H1 (cell line): ENCODE data around the gene MRRF. TPM values are rescaled to one million over a fixed set of nuclear protein-coding genes. Genes with fewer than 3 reads are reported as not detected.

Experiments used
- CTCF ChIA-PET: fragments of 300-600 bp; sonication (Branson Sonifier 250); formaldehyde crosslinking; loops from one replicate; lab custom pipeline; 2021; ENCODE audit not compliant: partially characterized antibody; lab: Charles Lee
- POLR2A ChIA-PET: fragments of 300-600 bp; sonication (Branson Sonifier 250); formaldehyde crosslinking; loops from one replicate; lab custom pipeline; 2021; ENCODE audit warnings: inconsistent platforms; ENCODE audit not compliant: partially characterized antibody; lab: Charles Lee
- DNase-seq, 2 experiments: peaks; one replicate each; pipeline versions ENCODE4 v3.0.0 to v3.0.0-alpha.2; 2010 to 2022; ENCODE audit warnings: low spot score in 2 of 2, low read depth in 1 of 2, mixed read lengths in 1 of 2
- FAIRE-seq: peaks from 2 replicates; lab custom pipeline; 2011; peaks lifted over from hg19 to GRCh38; lab: Jason Lieb, UNC
- H2AFZ ChIP-seq: 2 replicates; pipeline ENCODE4 v1.8.1; 2012; ENCODE audit warnings: low read length, inconsistent platforms
- H2AK5ac ChIP-seq: 2 replicates; pipeline ENCODE4 v1.6.1; 2013; ENCODE audit warnings: low read depth, low read length
- H2BK120ac ChIP-seq: replicated peaks from 2 replicates; pipeline ENCODE3; 2013; ENCODE audit warnings: low read depth, low read length, inconsistent platforms
- H2BK12ac ChIP-seq: 2 replicates; pipeline ENCODE4 v1.6.1; 2013; ENCODE audit warnings: low read depth, low read length
- H2BK15ac ChIP-seq: 2 replicates; pipeline ENCODE4 v1.6.1; 2013; ENCODE audit warnings: low read length
- H2BK20ac ChIP-seq: 2 replicates; pipeline ENCODE4 v1.6.1; 2013; ENCODE audit warnings: low read length
- H2BK5ac ChIP-seq: 2 replicates; pipeline ENCODE4 v1.6.1; 2013; ENCODE audit warnings: low read depth, low read length
- H3K14ac ChIP-seq: 2 replicates; pipeline ENCODE4 v1.6.1; 2013; ENCODE audit warnings: inconsistent platforms; ENCODE audit not compliant: insufficient read length
- H3K18ac ChIP-seq: 2 replicates; pipeline ENCODE4 v1.6.1; 2013; ENCODE audit warnings: low read length; ENCODE audit errors: extremely low read depth
- H3K23ac ChIP-seq: 2 replicates; pipeline ENCODE4 v1.6.1; 2013; ENCODE audit warnings: inconsistent platforms; ENCODE audit not compliant: insufficient read length
- H3K23me2 ChIP-seq: 2 replicates; pipeline ENCODE4 v1.6.1; 2013; ENCODE audit warnings: low read depth, low read length
- H3K27ac ChIP-seq: 2 replicates; pipeline ENCODE4 v1.6.1; 2011; ENCODE audit warnings: low read depth, low read length, inconsistent platforms
- H3K27me3 ChIP-seq, 4 experiments: replicated peaks in 1 of 4; 1 replicate in 1 of 4; 2 replicates in 3 of 4; pipeline versions ENCODE4 v1.6.1 to v1.8.1; 2011 to 2013; ENCODE audit warnings: low read length in 3 of 4, mild to moderate bottlenecking in 3 of 4, inconsistent platforms in 2 of 4, mixed read lengths in 2 of 4, moderate library complexity in 1 of 4; ENCODE audit not compliant: control insufficient read depth in 3 of 4, insufficient read depth in 3 of 4; ENCODE audit errors: extremely low read depth in 1 of 4
- H3K36me3 ChIP-seq, 4 experiments: 2 replicates each; pipeline versions ENCODE4 v1.6.1 to v1.8.1; 2011 to 2013; ENCODE audit warnings: mild to moderate bottlenecking in 4 of 4, low read length in 3 of 4, moderate library complexity in 2 of 4, control low read depth in 1 of 4, inconsistent platforms in 1 of 4; ENCODE audit not compliant: insufficient read depth in 4 of 4, control insufficient read depth in 2 of 4
- H3K4ac ChIP-seq: replicated peaks from 2 replicates; pipeline ENCODE3; 2013; ENCODE audit warnings: low read length, low read depth, mixed read lengths, inconsistent platforms; ENCODE audit not compliant: insufficient read length
- H3K4me1 ChIP-seq, 4 experiments: replicated peaks in 1 of 4; 1 replicate in 1 of 4; 2 replicates in 3 of 4; pipeline versions ENCODE4 v1.6.1 to v1.8.1; 2011 to 2013; ENCODE audit warnings: low read length in 3 of 4, inconsistent platforms in 2 of 4, mixed read lengths in 1 of 4; ENCODE audit not compliant: insufficient read depth in 4 of 4, control insufficient read depth in 3 of 4
- H3K4me2 ChIP-seq, 2 experiments: 2 replicates each; pipeline versions ENCODE4 v1.6.1 to v1.8.1; 2011 to 2013; ENCODE audit warnings: low read depth in 2 of 2, low read length in 2 of 2, control low read depth in 1 of 2, inconsistent platforms in 1 of 2, mild to moderate bottlenecking in 1 of 2; ENCODE audit not compliant: insufficient read depth in 1 of 2
- H3K4me3 ChIP-seq, 4 experiments: fragments of 200-600, 300-600 bp in 1 of 4; sonication (generic), shearing (Covaris generic), sonication (Bioruptor Twin) in 1 of 4; 2 replicates each; pipeline versions ENCODE4 v1.5.1 to v1.8.1; 2011 to 2016; ENCODE audit warnings: low read length in 4 of 4, low read depth in 3 of 4, control low read depth in 2 of 4, inconsistent platforms in 2 of 4, mild to moderate bottlenecking in 2 of 4, mixed read lengths in 1 of 4, moderate library complexity in 1 of 4; ENCODE audit not compliant: insufficient read depth in 2 of 4; ENCODE audit errors: extremely low read depth in 1 of 4
- H3K56ac ChIP-seq: replicated peaks from 2 replicates; pipeline ENCODE3; 2013; ENCODE audit warnings: low read depth, mild to moderate bottlenecking, mixed read lengths, low read length, inconsistent platforms; ENCODE audit not compliant: insufficient read length
- H3K79me1 ChIP-seq: 2 replicates; pipeline ENCODE4 v1.6.1; 2013; ENCODE audit warnings: low read depth, low read length, control low read depth
- H3K79me2 ChIP-seq, 2 experiments: 2 replicates each; pipeline versions ENCODE4 v1.6.1 to v1.8.1; 2012 to 2013; ENCODE audit warnings: low read length in 2 of 2, mild to moderate bottlenecking in 2 of 2, inconsistent platforms in 1 of 2; ENCODE audit not compliant: insufficient read depth in 2 of 2, control insufficient read depth in 1 of 2
- H3K9ac ChIP-seq, 4 experiments: replicated peaks in 1 of 4; 1 replicate in 1 of 4; 2 replicates in 3 of 4; pipeline versions ENCODE4 v1.6.1 to v1.8.1; 2011 to 2013; ENCODE audit warnings: low read depth in 3 of 4, low read length in 3 of 4, control low read depth in 2 of 4, mild to moderate bottlenecking in 2 of 4, moderate library complexity in 2 of 4, inconsistent platforms in 1 of 4; ENCODE audit errors: extremely low read depth in 1 of 4
- H3K9me3 ChIP-seq, 2 experiments: 2 replicates each; pipeline versions ENCODE4 v1.6.1 to v1.8.1; 2012 to 2013; ENCODE audit warnings: mild to moderate bottlenecking in 2 of 2, moderate library complexity in 2 of 2, control low read depth in 1 of 2, inconsistent platforms in 1 of 2, low read depth in 1 of 2, low read length in 1 of 2, mixed read lengths in 1 of 2; ENCODE audit not compliant: insufficient read depth in 2 of 2
- H4K20me1 ChIP-seq, 2 experiments: replicated peaks in 1 of 2; 2 replicates each; pipeline versions ENCODE3 to v1.8.1; 2011 to 2013; ENCODE audit warnings: inconsistent platforms in 2 of 2, low read length in 2 of 2, mild to moderate bottlenecking in 1 of 2; ENCODE audit not compliant: insufficient read depth in 2 of 2, control insufficient read depth in 1 of 2
- H4K5ac ChIP-seq: 2 replicates; pipeline ENCODE4 v1.6.1; 2013; ENCODE audit warnings: low read length, low read depth, mixed read lengths, inconsistent platforms; ENCODE audit not compliant: insufficient read length
- H4K8ac ChIP-seq: 2 replicates; pipeline ENCODE4 v1.8.0; 2013; ENCODE audit warnings: mild to moderate bottlenecking, moderate library complexity, low read length, inconsistent platforms; ENCODE audit not compliant: insufficient read depth; ENCODE audit errors: extremely low read depth
- H4K91ac ChIP-seq: replicated peaks from 2 replicates; pipeline ENCODE3; 2013; ENCODE audit warnings: low read length, mixed read lengths, inconsistent platforms; ENCODE audit not compliant: insufficient read length
- POLR2A ChIP-seq, 2 experiments: IDR thresholded peaks; 1 replicate in 1 of 2; 2 replicates in 1 of 2; pipeline ENCODE4 v1.6.1; 2011; ENCODE audit warnings: low read depth in 2 of 2, low read length in 2 of 2, mild to moderate bottlenecking in 2 of 2; ENCODE audit errors: control extremely low read depth in 1 of 2
- WGBS, 2 experiments: shearing (Covaris generic) in 1 of 2; methylation state at CpG; one replicate each; pipeline versions ENCODE4 v1.1.6 to v1.1.7; 2013 to 2015; ENCODE audit warnings: low lambda C conversion rate in 2 of 2, mixed read lengths in 2 of 2, inconsistent platforms in 1 of 2, low coverage in 1 of 2, missing lambda C conversion rate in 1 of 2; ENCODE audit not compliant: insufficient replicate concordance in 2 of 2, insufficient coverage in 1 of 2, insufficient read length in 1 of 2; ENCODE audit errors: extremely low coverage in 1 of 2, missing lambda C conversion rate in 1 of 2; 5-methylcytosine and 5-hydroxymethylcytosine counted together
- polyA plus RNA-seq, 7 experiments: library from polyadenylated mRNA; depleted of rRNA in 3 of 7; stranded (reverse) in 5 of 7; unstranded in 2 of 7; fragments of >200 nt in 5 of 7; fragments of 200-250 nt in 2 of 7; gene quantifications; 1 replicate in 5 of 7; 2 replicates in 1 of 7; 4 replicates in 1 of 7; pipeline versions ENCODE4 v1.2.1 to v1.2.3, GENCODE V29; 2011 to 2013; ENCODE audit warnings: missing spikeins in 2 of 7, mixed read lengths in 2 of 7
- total RNA-seq: library from RNA; stranded (reverse); fragmentation: NEBNext Ultra II Directional; extraction: Animal tissue kit (Norgen Biotek cat#: 25700); gene quantifications from 2 replicates; pipeline ENCODE4 v1.2.1, GENCODE V29; 2021

Gene MRRF
- total and polyA plus RNA-seq, 2 of the 8 experiments (the other 6 are each of a cell fraction or from before 2014, with no cell fraction given): 29.4 to 47.8 TPM

GRCh38 chr9:122262073-122262472, 2.6 kb upstream of the MRRF start:
- POLR2A ChIA-PET: interaction anchor here (0.7 to 0.9 kb wide), 2 partner anchors 68 to 380 kb away, joined by 3 to 4 read pairs; no protein-coding TSS in a partner anchor
- Histone ChIP-seq H3K27ac (no peak overlapping the region), H2BK15ac (no peak overlapping the region), H3K4me1 (peaks cover 0 to 6% (median 2%) of the 10 kb centered on the region in 4 experiments; a peak in 4 of 7 replicates), H3K4me2 (no peak overlapping the region)
- WGBS, 2 experiments: 91% methylated on average over 1 of the region's 1 CpG; no CpG with 5 or more reads in 1 of the 2 experiments
- TF ChIP-seq POLR2A (IDR thresholded peaks at IDR 0.05; ENCODE audit: control extremely low read depth in 1 of 2, low read depth in 2 of 2, low read length in 2 of 2): no peak
- TF ChIP-seq, all 59 proteins: peak for 0
- Histone ChIP-seq H3K4ac (no peak overlapping the region), H3K27me3 (no peaks in the 10 kb centered on the region), H3K18ac (no peak overlapping the region), H3K9ac (no peak overlapping the region), H2BK12ac (no peak overlapping the region), H4K5ac (no peak overlapping the region), H4K8ac (no peak overlapping the region), H4K91ac (no peak overlapping the region), H3K23me2 (peaks cover 4% of the 10 kb centered on the region; the same call in 1 of the 2 replicates), H3K9me3 (no peaks in the 10 kb centered on the region), H4K20me1 (no peaks in the 10 kb centered on the region), H3K36me3 (peaks cover 3 to 15% (median 8%) of the 10 kb centered on the region in 4 experiments; a peak in 7 of 8 replicates), H2BK120ac (no peak overlapping the region), H3K79me2 (peaks cover 0 to 32% of the 10 kb centered on the region in 2 experiments; a peak in 3 of 4 replicates), H3K14ac (no peak overlapping the region), H2AFZ (no peak overlapping the region), H3K4me3 (no peak overlapping the region), H3K56ac (no peak overlapping the region), H3K23ac (no peak overlapping the region), H2AK5ac (no peak overlapping the region), H3K79me1 (peaks cover 4% of the 10 kb centered on the region; the same call in 1 of the 2 replicates), H2BK20ac (no peak overlapping the region), H2BK5ac (no peak overlapping the region)
- DNase-seq (no peak), FAIRE-seq (no peak)
- CTCF ChIA-PET: interaction anchor here (0.6 to 10.6 kb wide), 4 partner anchors 88 to 1081 kb away, joined by 3 to 72 read pairs (median 4); no protein-coding TSS in a partner anchor
